CD4-positive, alpha-beta T cell treated with Interleukin-15 for 4 hours (primary cell): ENCODE measurements around the gene SLC32A1.

Source experiments
- DNase-seq: peaks from one replicate; pipeline ENCODE4 v3.0.0-alpha.2; 2020; ENCODE audit warnings: low spot score

Gene SLC32A1

GRCh38 chr20:38755324-38755910, 31.1 kb downstream of the SLC32A1 start:
- DNase-seq: no peak

- DNase-seq: no peak
These were observed 33.0 kb downstream of the SLC32A1 start for GRCh38 chr20:38757145-38757775.

DNA sequence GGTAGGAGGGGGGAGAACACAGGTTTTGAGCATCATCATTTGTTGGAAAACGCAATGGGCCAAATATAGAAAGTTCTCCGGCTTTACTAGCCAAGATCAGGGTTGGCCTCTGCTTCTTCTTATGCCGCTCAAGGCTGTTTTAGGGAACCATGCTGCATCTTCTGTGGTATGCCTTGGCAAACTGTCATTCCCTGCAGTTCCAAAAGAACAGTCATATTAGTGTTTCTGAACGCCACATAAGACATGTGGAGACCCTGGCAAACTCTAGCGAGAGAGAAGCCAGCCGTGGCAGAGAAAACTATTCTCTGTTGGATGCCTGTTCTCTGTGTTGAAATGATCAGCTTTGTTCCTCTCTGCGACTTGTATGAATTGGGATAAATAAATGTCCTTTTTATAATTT, 34.8 kb downstream of the SLC32A1 start:
- no peak for DNase-seq

- DNase-seq: no peak
These were observed 36.7 kb downstream of the SLC32A1 start for GRCh38 chr20:38760978-38761377.

DNA sequence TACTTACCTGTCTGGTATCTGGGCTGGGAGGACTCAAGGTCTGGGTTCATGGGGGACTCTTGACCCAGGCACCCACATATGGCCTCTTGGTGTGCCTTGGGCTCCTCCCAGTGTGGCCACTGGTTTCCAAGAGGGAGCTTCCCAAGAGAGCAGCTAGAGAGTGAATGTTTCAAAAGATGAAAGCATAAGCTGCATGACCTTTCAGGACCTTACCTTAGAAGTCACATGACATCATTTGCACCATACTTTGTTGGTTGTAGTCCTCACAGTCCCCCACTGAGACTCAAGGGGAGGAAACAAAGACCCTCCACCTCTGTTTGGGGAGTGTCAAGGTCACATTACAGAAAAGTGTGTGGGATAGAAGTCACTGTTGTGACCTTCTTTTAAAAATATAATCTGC, 37.9 kb downstream of the SLC32A1 start:
- DNase-seq: no peak

GRCh38 chr20:38763616-38764015, 39.3 kb downstream of the SLC32A1 start:
- DNase-seq: no peak

DNA sequence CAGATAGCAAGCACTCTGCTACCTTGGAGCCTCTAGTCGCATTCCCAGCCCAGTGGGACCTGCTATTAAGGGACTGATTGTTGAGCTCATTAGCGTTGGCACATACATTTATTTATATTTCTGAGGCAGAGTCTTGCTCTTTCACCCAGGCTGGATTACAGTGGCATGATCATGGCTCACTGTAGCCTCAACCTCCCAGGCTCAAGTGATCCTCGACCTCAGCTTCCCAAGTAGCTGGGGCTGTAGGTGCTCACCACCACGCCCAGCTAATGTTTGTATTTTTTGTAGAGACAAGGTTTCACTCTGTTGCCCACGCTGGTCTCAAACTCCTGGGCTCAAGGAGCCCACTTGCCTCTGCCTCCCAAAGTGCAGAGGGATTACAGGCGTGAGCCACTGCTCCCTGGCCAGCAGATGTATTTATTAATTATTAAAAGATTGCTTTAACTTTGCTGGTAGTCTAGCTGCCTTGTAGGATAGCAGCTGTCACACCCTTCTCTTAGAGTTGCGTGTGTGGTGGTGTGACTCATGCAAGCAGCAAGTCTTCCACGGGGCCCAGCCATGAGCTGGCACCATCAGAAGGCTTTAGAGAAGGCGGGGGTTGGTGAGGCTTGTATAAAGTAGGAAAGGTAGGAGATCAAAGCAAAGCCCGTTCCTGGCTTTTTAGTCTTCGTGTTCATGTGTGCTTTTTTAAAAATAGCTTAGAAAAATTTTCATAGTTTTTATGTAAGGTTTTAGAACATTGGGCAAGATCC, 40.5 kb downstream of the SLC32A1 start:
- DNase-seq: peak; percentile 19

DNA sequence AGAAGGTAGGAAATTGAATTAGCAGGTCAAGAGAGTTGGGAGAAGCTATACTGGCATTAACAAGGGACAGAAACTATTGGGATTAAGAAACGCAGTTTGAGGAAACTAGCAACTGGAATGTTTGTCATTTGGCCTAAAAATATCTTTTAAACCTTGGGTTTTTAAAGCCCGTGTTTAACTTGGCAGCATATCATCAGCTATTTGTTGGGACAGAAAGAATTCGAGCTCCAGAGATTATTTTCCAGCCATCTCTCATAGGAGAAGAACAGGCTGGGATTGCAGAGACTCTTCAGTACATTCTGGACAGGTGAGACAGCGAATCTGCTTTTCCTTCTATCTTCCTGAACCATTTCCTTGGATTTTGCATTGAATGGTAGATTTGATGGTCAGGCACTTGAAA, 41.8 kb downstream of the SLC32A1 start:
- DNase-seq: no peak

DNA sequence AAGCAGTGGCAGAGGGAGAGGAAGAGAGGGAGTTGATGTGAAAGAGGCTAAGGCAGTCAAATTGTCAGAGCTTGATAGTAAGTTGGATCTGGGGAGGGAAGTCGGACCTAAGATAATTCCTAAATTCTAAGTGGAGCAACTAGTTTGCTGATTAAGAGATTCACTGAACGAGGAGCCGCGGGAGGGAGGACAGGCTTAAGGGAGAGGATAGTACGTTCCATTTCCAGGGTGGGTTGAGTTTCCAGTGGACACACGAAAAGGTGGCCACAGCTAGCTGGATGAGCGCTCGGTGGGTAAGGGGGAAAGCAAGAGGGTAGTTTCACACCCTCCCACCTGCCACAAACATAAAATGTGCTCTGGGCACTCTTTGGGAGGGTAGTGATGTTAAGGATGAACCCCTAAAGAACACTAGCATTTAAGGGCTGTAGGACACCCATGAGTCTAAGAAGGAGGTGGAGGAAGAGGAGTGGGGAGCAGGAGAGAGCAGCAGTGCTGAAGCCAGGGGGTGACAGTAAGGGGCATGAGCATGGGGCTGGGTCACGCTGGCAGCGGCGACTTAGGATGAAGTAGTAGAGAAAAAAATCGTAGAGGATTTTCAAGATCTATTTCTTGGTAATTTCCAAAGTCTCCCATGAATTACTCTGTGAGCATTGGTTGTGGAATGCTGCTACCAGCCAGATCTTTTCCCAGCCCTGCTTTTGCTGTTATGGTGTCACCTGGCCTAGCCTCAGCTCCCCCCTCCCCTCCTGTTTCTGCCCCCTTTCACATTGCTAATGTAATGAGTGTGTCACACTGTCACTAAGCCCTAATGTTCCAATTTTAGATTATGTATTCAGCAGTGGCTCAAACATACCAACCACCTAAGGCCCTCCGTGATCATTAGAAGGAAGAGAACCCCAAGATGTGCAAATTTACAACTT, 45.4 kb downstream of the SLC32A1 start:
- no peak for DNase-seq

GRCh38 chr20:38770546-38770945, 46.3 kb downstream of the SLC32A1 start:
- DNase-seq: no peak

GRCh38 chr20:38770970-38771369, 46.7 kb downstream of the SLC32A1 start:
- no peak for DNase-seq

- DNase-seq: no peak
These were observed 47.3 kb downstream of the SLC32A1 start for GRCh38 chr20:38771621-38772020.

DNA sequence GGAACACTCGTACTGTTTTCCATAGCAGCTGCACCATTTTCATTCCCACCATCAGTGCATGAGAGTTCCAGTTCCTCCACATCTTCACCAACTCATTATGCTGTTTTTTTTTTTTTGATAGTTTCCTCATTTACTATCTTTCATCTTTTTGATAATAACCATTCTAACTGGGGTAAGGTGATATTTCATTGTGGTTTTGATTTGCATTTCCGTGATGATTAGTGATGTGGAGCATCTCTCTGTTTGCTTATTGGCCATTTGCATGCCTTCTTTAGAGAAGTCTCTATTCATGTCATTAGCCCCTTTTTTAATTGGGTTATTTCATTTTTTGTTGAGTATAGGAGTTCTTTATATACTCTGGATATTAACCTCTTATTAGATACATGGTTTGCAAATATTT, 49.9 kb downstream of the SLC32A1 start:
- no peak for DNase-seq

- peak; percentile 30 for DNase-seq
These were observed 52.1 kb downstream of the SLC32A1 start for GRCh38 chr20:38776363-38776762.
